ENCODE data around the gene SH3RF2.

The SH3RF2 gene

DNA sequence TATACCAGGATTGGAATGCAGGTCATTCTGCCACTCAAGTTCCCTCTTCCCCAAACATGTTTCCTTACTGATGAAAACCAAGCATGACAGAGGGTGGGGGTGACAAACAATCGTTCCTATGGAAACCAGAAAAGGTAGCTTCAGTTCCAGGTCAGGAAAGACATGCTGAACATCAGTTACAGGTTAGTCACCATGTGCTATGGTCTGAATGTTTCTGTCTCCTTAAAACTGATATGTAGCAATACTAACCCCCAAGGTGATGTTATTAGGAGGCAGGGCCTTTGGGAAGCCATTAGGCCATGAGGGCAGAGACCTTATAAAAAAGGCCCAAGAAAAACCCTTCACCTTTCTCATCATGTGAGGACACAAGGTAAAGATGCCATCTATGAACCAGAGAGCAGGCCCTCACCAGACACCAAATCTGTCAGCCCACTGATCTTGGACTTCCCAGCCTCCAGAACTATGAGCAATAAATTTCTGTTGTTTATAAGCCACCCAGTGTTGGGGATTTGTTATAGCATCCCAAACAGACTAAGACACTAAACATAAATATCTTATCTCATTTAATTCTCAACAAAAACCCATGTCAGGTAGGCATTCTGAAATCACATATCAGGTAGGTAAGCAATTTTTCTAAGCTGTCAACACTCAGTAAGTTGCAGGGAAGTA lies 15.7 kb upstream of the SH3RF2 start:
- DNase-seq (ENCODE audit: extremely low read depth in 1 of 2, low read depth in 1 of 2), result no peak

DNA sequence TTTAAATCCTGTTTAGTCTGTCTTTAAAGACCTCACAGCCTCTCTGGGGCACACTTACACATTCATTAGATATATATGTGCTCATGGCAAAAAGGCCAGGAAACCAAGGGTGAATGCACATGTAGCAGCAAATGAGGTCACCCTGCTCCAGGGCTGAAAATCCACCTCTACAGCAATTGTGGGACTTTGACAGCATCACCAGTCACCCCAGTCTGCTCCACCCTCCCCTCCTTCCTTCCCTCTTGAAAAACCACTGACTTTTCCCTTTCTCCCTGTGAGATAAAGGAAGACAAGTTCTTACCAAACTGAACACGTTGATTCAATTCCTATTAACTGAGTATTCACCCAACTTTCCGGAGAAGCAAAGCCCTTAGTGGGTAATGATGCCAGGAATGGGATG lies 15.2 kb upstream of the SH3RF2 start:
- no peak for DNase-seq (ENCODE audit: extremely low read depth in 1 of 2, low read depth in 1 of 2)

DNA sequence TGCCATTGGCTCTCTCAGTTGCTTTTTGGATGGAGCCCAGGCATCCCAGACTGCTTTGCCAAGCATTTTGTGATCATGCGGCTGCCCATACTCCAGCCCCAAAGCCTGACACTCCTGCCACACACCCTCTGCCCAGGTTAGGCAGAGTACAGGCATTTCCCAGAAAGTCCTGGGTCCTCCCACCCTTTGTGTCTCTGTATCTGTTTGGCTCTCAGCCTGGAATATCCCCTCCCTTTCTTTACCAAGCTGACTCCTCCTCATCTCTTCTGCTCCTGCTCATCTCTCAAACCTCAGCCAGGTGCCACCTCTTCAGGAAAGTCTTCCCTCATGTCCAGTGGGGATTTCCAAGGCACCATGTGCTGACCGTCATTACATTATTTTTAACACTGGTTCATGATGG lies 14.3 kb upstream of the SH3RF2 start:
- DNase-seq (ENCODE audit: extremely low read depth in 1 of 2, low read depth in 1 of 2), result no peak

DNA sequence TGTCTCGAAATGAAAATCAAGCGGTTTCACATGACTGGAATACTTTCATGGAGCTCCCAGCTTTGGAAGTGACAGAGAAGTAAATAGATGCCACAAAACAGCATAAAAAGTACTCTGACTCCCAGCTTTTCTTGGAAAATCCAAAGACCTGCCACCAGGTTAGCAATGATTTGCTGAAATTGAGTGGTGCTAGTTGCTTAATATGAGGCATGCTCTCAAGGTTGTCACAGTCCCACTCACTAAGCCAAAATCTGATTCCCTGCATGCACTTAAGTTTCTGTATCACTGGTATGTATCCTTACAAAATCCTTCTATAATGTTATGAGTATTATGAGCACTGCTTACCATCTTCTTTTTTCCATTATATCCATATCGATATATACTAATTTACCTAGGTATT lies 13.0 kb upstream of the SH3RF2 start:
- no peak for DNase-seq (ENCODE audit: extremely low read depth in 1 of 2, low read depth in 1 of 2)

DNA sequence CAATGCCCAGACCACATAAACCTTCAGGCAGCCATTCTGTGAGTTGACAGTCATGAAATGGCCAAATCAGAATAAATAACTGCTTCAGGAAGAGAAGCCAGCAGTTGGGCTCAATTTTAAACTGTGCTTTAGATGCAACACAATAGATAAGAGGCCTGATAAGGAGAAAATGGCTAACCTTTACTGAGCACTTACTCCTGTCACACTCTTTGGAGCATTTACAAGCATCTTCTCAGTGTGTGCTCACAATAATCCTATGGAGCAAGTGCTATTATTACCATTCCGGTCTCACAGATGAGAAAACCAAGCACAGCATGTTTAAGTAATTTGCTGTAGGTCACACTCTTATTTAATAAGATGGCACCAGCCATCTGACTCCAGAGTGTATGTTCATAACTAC lies 11.5 kb upstream of the SH3RF2 start:
- no peak for DNase-seq (ENCODE audit: extremely low read depth in 1 of 2, low read depth in 1 of 2)

DNA sequence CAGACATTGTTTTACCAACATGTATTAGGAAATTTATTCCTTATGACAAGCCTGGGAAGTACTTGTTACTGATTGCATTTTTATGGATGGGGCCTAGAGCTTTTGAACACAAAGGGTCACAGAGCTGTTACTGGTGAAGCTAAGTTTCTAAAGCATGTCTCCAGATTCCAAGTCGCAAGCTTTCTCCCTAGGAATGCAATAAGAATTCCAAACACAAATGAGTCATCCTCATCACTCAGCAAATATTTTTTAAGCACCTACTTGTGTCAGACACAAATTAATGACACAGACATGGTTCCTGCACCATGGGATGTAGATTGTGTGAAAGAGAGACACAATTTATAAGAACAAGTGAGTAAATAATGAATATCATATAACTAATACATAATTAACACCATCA lies 11.0 kb upstream of the SH3RF2 start:
- no peak for DNase-seq (ENCODE audit: extremely low read depth in 1 of 2, low read depth in 1 of 2)

DNA sequence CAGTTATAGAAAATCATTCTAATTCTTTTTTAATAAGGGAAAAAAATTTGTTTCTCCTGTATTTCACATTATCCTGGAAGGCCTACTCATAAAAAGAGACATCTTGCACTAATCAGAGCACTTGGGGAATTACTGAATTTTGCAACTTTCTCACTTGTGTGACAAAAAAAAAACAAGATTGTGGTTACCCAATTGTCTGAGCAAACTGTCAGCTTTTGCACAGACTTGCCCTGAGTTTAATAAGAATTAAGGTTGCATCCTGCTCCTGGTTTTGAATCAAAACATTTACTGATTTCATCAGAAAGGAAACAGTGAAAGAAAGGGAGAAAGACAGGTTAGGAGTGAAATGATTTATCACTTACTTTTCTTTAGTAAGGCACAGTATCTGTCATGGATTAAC lies 10.6 kb upstream of the SH3RF2 start:
- DNase-seq (ENCODE audit: extremely low read depth in 1 of 2, low read depth in 1 of 2), result no peak

DNA sequence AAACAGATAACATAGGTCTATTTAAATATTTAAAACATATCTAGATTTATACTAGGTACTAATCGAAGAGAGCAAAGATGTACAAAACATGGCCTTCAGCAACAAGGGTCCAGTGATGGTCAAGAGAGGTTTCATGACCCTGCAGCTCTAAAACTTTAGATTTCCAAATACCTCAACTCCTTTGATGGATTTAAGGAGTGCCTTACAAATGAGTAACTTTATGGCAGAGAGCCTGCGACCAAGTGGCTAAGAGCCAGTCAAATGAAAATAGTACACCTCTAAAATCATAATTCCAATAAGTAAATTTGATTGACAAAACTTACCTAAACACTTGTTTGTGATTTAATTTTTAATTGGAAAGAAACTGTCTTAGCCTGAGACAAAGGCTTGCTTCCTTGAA lies 4.7 kb upstream of the SH3RF2 start:
- DNase-seq (ENCODE audit: extremely low read depth in 1 of 2, low read depth in 1 of 2), result no peak

DNA sequence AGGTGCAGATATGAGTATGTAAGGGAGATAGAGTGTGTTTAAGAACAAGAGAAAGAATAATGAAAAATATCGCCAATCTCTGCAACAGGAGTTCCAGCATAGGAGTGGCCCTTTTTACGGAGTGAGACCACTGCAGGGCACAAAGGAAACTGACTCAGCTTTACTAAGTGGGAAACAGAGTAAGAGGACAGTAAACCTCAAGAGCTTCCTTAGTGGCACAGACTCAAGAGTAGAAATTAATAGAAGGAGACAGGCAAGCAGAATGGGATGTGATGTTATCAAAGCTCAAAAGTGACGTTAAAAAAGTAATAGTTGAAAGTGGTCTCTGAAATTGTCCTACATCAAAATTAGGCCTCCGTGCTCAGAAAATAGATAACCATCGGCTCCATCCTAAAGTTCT lies 2.1 kb upstream of the SH3RF2 start:
- DNase-seq (ENCODE audit: extremely low read depth in 1 of 2, low read depth in 1 of 2), result no peak

DNA sequence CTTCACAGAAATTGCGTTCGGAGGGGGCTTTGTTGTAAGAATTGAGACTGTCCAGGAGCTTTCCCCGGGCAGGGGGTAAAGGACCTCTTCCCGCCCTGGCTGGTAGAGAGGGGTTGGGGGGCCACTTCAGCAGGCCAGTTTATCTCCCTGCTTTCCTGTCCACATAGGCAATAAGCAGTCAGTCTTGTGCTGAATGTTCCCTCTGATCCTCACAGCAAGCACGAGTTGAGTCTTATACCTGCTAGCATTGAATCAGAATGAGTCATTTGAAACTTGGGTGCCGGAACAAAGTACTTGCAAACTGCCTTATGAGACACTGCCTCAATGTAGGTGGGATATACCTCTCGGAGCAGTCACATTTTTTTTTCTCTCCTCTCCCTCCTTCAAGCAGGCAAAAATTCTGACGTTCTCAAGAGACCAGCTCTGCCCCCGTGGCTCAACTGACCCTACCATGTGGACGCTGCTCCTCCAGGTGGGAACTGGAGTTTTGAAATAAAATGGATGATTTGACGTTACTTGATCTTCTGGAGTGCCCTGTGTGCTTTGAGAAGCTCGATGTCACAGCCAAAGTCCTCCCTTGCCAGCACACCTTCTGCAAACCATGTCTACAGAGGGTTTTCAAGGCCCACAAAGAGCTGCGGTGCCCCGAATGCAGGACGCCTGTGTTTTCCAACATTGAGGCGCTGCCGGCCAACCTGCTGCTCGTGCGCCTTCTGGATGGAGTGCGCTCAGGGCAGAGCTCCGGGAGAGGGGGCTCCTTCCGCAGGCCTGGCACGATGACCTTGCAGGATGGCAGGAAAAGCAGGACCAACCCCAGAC lies 1.3 kb downstream of the SH3RF2 start:
- DNase-seq (ENCODE audit: extremely low read depth in 1 of 2, low read depth in 1 of 2), result no peak

DNA sequence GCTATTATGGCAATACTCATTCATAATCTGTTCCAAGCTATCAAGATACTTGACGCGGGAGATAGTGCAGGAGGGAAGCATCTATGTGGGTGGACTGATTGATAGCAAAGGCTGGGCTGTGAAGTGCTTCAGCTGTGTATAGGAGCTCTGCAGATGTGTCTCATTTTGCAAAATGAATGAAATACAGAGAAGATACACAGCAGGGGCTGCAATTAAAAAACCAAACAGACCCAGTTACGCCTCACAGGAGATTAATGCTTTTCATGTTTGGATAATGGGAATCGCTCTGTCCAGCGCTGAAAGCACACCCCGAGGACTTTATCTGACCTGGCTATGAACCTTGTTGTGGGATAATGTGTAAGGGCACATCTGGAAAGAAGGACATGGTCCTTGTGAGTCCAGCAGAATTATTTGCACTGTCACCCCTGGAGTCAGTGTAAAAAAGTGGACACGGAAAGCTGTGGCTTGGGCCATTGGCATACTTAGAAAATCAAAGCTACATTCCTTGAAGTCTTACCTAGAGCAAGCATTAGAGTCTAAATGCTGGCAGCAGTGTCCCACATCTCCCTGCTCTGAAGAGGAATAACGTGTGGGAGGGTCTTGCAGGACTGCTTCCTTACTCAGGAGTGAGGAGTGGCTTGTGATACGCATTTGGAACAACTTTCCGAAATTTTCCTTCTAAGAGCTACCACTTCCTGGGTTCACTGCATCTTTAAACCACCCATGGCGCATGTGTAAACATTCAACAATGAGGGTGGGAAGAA lies 2.6 kb downstream of the SH3RF2 start:
- no peak for DNase-seq (ENCODE audit: extremely low read depth in 1 of 2, low read depth in 1 of 2)

DNA sequence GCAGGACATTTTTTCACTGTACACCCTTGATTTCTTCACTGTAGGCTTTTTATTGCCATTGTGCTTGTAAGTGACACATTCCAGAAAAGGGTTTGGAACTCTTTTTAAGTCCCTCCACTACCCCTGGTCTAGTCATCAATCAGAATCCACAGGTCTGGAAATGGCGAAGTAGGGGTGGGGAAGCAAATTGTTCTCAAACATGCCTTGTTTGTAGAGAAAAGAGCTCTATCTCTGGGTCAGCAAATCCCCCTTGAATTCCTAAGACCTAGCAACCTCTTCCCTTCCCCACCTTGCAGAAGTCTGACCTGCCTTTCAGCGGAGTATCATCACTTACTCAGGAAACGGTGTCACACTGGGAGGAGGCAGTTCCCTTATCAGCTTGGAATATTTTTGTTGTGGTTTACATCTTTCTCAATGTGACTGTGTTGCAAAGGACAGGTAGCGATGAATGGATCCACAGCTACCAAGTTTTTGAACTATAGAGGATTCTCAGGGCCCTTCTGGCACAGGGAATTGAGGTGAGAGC lies 3.2 kb downstream of the SH3RF2 start:
- DNase-seq (ENCODE audit: extremely low read depth in 1 of 2, low read depth in 1 of 2), result no peak

DNA sequence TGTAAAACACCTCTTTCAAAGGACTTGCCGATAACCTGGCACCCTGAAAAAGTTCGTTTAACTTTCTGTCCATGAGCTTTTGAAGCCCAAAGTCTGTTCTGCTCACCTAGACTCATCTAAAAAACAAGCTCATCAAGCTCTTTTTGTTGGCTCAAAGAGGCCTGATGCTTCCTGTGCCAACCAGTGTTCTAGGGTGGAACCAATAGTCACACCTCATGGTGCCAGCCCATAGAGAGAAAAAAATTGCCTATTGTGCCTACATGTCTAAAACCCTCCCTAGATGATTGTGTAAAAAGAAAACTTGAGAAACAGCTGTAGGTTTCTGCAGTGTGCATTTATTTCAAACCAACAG lies 4.7 kb downstream of the SH3RF2 start:
- no peak for DNase-seq (ENCODE audit: extremely low read depth in 1 of 2, low read depth in 1 of 2)

DNA sequence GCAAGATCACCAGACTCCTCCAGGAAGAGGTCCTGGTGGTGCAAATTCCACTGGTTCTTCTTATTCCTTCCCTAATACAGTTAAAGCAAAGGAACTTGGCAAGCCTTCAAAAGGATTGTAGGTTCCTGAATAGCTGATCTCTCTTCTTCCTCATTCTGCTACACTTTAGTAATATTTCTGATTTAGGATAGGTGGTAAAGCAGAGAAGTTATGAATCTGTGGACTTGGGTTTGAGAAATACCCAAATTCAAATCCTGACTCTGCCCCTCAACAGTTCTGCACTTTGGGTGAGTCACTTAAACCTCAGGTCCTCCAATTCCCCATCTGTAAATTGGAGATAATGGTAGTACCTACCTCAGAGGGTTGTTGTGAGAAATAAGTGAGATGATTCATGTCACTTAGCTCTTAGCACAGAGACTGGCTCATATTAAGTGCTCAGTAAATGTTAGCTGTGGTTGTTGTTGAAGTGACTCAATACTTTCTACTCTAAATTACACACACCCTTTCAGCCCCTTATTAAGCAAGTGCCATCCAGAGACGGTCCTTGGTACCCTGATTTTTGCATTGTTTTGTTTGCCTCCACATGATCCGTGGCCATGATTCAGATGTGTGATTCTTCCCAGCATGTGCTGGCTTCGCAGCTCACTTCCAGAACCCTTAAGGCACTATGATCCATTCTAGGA lies 5.2 kb downstream of the SH3RF2 start:
- DNase-seq (ENCODE audit: extremely low read depth in 1 of 2, low read depth in 1 of 2), result no peak

DNA sequence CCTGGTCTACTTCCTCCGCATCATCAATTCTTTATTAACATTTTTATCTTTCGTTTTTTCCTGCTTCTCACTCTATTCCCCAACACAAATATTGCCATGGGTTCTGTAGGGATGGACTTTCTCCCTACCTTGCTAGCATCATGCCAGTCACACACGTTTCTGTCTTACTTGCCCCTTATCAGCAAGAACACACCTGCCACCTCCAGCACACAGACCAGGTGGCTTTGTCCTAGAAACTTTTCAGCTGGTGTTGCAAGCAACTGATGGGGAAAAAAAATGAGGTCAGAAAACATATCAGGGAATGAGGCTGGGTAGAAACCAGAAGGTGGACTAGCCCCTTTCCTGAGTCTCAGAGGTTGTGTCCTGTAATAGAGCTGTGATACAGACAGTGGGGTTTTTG lies 5.8 kb downstream of the SH3RF2 start:
- no peak for DNase-seq (ENCODE audit: extremely low read depth in 1 of 2, low read depth in 1 of 2)

DNA sequence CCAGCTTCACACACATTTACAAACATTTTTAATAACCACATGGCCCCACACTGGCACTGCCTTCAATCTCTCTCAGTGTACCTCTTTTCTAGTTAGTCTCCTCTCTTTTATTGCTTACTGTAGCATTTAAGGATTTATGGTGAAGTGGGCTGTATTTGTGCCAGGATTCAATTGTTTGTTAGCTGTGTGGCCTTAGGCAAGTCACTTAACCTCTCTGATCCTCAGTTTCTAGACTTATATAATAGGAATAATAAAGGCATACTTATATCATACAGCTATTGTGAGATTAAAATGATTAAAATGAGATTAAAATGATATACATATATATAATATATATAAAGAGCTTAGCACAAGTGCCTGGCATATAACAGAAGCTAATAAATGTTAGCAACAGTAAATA lies 6.4 kb downstream of the SH3RF2 start:
- DNase-seq (ENCODE audit: extremely low read depth in 1 of 2, low read depth in 1 of 2), result no peak

DNA sequence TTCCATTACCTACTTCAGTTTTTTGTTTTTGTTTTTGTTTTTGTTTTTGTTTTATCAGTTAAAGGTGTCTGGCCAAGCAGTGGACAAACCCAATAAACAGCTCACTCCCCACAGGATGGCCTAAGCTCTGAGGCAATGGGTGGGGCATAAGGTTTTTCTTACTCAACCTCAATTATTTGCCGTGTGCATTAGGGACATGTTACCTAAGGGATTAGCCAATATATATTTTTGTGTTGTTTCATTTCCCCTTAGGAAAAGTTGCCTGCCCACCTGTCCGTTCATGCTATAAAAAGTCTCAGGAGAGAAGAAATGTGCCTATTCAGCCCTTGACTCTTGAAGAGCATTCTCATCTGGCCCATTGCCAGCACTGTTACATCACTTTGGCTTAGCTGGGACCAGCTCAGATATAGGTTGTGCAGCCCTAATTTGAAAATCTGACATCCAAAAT lies 7.3 kb downstream of the SH3RF2 start:
- DNase-seq (ENCODE audit: extremely low read depth in 1 of 2, low read depth in 1 of 2), result no peak

DNA sequence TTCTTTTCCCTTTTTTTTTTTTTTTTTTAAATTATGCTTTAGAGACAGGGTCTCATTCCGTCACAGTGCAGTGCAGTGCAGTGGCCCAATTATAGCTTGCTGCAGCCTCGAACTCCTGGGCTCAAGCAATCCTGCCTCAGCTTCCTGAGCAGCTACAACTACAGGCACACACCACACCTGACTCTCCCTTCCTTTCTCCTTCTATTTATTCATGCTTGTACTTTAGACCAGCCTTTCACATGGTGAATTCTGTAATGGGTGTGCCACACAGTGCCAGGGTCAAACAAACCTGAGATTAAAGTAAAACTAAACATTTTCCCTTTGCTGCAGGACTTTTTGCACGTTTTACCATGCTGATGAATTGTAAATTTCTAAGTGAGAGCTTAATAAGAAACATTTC lies 8.0 kb downstream of the SH3RF2 start:
- DNase-seq (ENCODE audit: extremely low read depth in 1 of 2, low read depth in 1 of 2), result no peak

DNA sequence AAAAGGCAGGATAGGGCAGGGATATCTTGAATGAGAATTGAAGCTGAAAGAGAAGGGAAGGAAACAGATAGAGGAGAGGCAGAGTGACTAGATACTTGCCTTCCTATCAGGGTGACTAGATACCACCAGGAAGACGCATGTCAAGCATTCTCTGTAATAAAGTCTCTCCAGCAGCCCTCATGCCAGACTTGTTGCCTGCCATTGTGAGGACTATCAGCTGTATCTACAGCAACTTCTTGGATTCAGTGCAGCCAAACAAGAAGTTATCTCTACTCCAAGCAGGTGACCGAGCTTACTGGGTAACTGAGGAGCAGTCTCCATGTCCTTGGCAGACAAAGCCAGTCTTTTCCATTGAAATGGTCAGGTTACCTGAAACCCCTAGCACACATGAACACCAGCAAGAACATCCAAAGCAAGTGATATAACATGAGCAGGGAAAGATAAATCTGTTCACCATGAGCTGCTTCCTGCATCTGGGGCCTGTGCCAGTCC lies 9.3 kb downstream of the SH3RF2 start:
- no peak for DNase-seq (ENCODE audit: extremely low read depth in 1 of 2, low read depth in 1 of 2)

DNA sequence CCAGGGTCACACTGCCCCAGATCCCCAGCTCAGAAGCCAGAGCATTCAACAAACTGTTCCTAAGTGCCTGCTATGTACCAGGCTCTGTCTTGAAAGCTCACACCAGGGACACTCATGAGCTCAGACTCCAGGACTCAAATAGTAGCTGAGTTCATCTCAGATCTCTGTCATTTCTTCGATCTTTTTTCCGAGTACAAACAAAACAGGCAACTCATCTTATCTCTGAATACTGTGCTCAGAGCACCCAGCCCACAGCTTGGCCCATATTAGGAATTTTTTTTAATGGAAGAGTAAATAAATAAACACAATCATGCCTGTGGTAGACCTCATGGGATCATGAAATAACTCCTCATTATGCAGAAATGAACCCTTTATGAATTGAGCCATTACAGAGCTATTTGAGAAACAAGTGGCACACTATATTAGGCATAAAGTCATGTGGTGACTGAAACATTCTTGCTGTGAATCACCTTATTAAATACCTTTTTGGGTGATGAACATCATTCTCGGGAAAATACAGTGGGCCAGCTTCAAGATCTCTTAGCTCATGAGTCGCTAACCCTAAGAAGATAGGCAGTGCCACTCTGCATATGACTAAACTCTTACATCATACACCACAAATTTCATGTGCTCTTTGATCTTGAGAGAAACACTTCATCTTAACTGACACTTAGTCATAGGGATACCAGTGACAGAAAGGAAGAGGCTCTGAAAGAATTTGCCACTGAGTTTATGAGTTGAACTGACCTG lies 9.9 kb downstream of the SH3RF2 start:
- DNase-seq (ENCODE audit: extremely low read depth in 1 of 2, low read depth in 1 of 2), result no peak

All from activated CD8-positive, alpha-beta memory T cell treated with anti-CD3 and anti-CD28 coated beads for 1 hour (primary cell).